ENCODE measurements around the gene TNFSF12.

- TF ChIP-seq, protein P1, sequence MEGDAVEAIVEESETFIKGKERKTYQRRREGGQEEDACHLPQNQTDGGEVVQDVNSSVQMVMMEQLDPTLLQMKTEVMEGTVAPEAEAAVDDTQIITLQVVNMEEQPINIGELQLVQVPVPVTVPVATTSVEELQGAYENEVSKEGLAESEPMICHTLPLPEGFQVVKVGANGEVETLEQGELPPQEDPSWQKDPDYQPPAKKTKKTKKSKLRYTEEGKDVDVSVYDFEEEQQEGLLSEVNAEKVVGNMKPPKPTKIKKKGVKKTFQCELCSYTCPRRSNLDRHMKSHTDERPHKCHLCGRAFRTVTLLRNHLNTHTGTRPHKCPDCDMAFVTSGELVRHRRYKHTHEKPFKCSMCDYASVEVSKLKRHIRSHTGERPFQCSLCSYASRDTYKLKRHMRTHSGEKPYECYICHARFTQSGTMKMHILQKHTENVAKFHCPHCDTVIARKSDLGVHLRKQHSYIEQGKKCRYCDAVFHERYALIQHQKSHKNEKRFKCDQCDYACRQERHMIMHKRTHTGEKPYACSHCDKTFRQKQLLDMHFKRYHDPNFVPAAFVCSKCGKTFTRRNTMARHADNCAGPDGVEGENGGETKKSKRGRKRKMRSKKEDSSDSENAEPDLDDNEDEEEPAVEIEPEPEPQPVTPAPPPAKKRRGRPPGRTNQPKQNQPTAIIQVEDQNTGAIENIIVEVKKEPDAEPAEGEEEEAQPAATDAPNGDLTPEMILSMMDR (IDR thresholded peaks at IDR 0.05): no peak
- TF ChIP-seq EP300 (IDR thresholded peaks at IDR 0.05; ENCODE audit: low read depth): no peak
Observed at GRCh38 chr17:7588553-7589203, 39.8 kb downstream of the TNFSF12 start.

Data from transverse colon (tissue), 3 donors.